Measurements from ENCODE around the gene TMEM141. TPM values are rescaled to one million over a fixed set of nuclear protein-coding genes. Genes with fewer than 3 reads are reported as not detected.

Gene TMEM141
- total RNA-seq, 1 donor from 2014 or later, result 57.8 TPM

- DNase-seq (ENCODE audit: low spot score, unreplicated experiment), result no peak
- Mint-ChIP-seq H3K27ac (no peak overlapping the region), H3K27me3 (no peaks in the 10 kb centered on the region), H3K9me3 (ENCODE audit: low read depth) (no peaks in the 10 kb centered on the region), H3K4me1 (ENCODE audit: low read depth) (no peaks in the 10 kb centered on the region), H3K4me3 (ENCODE audit: low read depth) (no peak overlapping the region), H3K36me3 (ENCODE audit: insufficient read depth) (peaks cover 2% of the 10 kb centered on the region)
- TF ChIP-seq CTCF (IDR thresholded peaks at IDR 0.05; ENCODE audit: unreplicated experiment), result no peak
Observed at GRCh38 chr9:136828474-136829140, 37.5 kb downstream of the TMEM141 start.

- H3K36me3 Mint-ChIP-seq (ENCODE audit: insufficient read depth), result peaks cover 5% of the 10 kb centered on the region
- H3K27me3 Mint-ChIP-seq, result no peaks in the 10 kb centered on the region
- no peak overlapping the region for H3K27ac Mint-ChIP-seq
- TF ChIP-seq CTCF (IDR thresholded peaks at IDR 0.05; ENCODE audit: unreplicated experiment), result no peak
- no peak for DNase-seq (ENCODE audit: low spot score, unreplicated experiment)
- no peaks in the 10 kb centered on the region for H3K4me1 Mint-ChIP-seq (ENCODE audit: low read depth)
- H3K4me3 Mint-ChIP-seq (ENCODE audit: low read depth), result no peak overlapping the region
- no peaks in the 10 kb centered on the region for H3K9me3 Mint-ChIP-seq (ENCODE audit: low read depth)
Observed at GRCh38 chr9:136829412-136829811, 38.3 kb downstream of the TMEM141 start.

GRCh38 chr9:136829981-136830885, 39.1 kb downstream of the TMEM141 start:
- TF ChIP-seq CTCF (IDR thresholded peaks at IDR 0.05; ENCODE audit: unreplicated experiment), result no peak
- Mint-ChIP-seq H3K4me3 (ENCODE audit: low read depth) (no peak overlapping the region), H3K9me3 (ENCODE audit: low read depth) (no peaks in the 10 kb centered on the region), H3K36me3 (ENCODE audit: insufficient read depth) (peaks cover 5% of the 10 kb centered on the region), H3K27me3 (no peaks in the 10 kb centered on the region), H3K27ac (no peak overlapping the region), H3K4me1 (ENCODE audit: low read depth) (no peaks in the 10 kb centered on the region)
- DNase-seq (ENCODE audit: low spot score, unreplicated experiment), result no peak

- H3K4me1 Mint-ChIP-seq (ENCODE audit: low read depth), result no peaks in the 10 kb centered on the region
- H3K27me3 Mint-ChIP-seq, result no peaks in the 10 kb centered on the region
- peaks cover 5% of the 10 kb centered on the region for H3K36me3 Mint-ChIP-seq (ENCODE audit: insufficient read depth)
- H3K9me3 Mint-ChIP-seq (ENCODE audit: low read depth), result no peaks in the 10 kb centered on the region
- no peak for DNase-seq (ENCODE audit: low spot score, unreplicated experiment)
- no peak for TF ChIP-seq CTCF (IDR thresholded peaks at IDR 0.05; ENCODE audit: unreplicated experiment)
- H3K27ac Mint-ChIP-seq, result no peak overlapping the region
- no peak overlapping the region for H3K4me3 Mint-ChIP-seq (ENCODE audit: low read depth)
Observed at GRCh38 chr9:136831002-136831719, 40.0 kb downstream of the TMEM141 start.

- H3K27ac Mint-ChIP-seq, result no peak overlapping the region
- H3K9me3 Mint-ChIP-seq (ENCODE audit: low read depth), result no peaks in the 10 kb centered on the region
- TF ChIP-seq CTCF (IDR thresholded peaks at IDR 0.05; ENCODE audit: unreplicated experiment), result no peak
- no peaks in the 10 kb centered on the region for H3K4me1 Mint-ChIP-seq (ENCODE audit: low read depth)
- peaks cover 5% of the 10 kb centered on the region for H3K36me3 Mint-ChIP-seq (ENCODE audit: insufficient read depth)
- no peaks in the 10 kb centered on the region for H3K27me3 Mint-ChIP-seq
- no peak overlapping the region for H3K4me3 Mint-ChIP-seq (ENCODE audit: low read depth)
- no peak for DNase-seq (ENCODE audit: low spot score, unreplicated experiment)
Observed at GRCh38 chr9:136831720-136832104, 40.6 kb downstream of the TMEM141 start.
